ENCODE measurements around the gene ZNF385C.
"Not testable (repeated sequence)": the region's sequence is repeated elsewhere in the genome, so short reads cannot be mapped to it uniquely, and the experiment has no call there.

The ZNF385C gene

GRCh38 chr17:42042598-42043319 is 55.5 kb downstream of the ZNF385C start:
- no peak for DNase-seq

GRCh38 chr17:42041619-42042018 is 56.7 kb downstream of the ZNF385C start:
- no peak for DNase-seq

- no peak for DNase-seq
Observed at GRCh38 chr17:42040818-42041217, 57.5 kb downstream of the ZNF385C start.

GRCh38 chr17:42039794-42040763 is 58.2 kb downstream of the ZNF385C start:
- no peak for DNase-seq

- DNase-seq = no peak
Observed at GRCh38 chr17:42038221-42038973, 59.9 kb downstream of the ZNF385C start.

GRCh38 chr17:42034059-42034458 is 64.2 kb downstream of the ZNF385C start:
- no peak for DNase-seq

- no peak for DNase-seq
Observed at GRCh38 chr17:42031584-42031983, 66.7 kb downstream of the ZNF385C start.

- no peak for DNase-seq
Observed at GRCh38 chr17:42028791-42029127, 69.5 kb downstream of the ZNF385C start.

GRCh38 chr17:42027961-42028790 is 70.1 kb downstream of the ZNF385C start:
- no peak for DNase-seq

- no peak for DNase-seq
Observed at GRCh38 chr17:42027590-42027889, 70.7 kb downstream of the ZNF385C start.

GRCh38 chr17:42026857-42027589 is 71.2 kb downstream of the ZNF385C start:
- DNase-seq = no peak

GRCh38 chr17:42025936-42026335 is 72.3 kb downstream of the ZNF385C start:
- DNase-seq = no peak

GRCh38 chr17:42025191-42025579 is 73.1 kb downstream of the ZNF385C start:
- no peak for DNase-seq

- no peak for DNase-seq
Observed at GRCh38 chr17:42023524-42024349, 74.5 kb downstream of the ZNF385C start.

- DNase-seq = not testable (repeated sequence)
Observed at GRCh38 chr17:42020845-42021244, 77.4 kb downstream of the ZNF385C start.

GRCh38 chr17:42019509-42020404 is 78.5 kb downstream of the ZNF385C start, which contains the start of gene NKIRAS2:
NKIRAS2 (plus strand) TSS chr17:42020090; CDS start chr17:42021578, 1,488 bp downstream.
- peak; percentile 76 for DNase-seq

- no peak for DNase-seq
Observed at GRCh38 chr17:42018988-42019387, 79.3 kb downstream of the ZNF385C start.

GRCh38 chr17:42018339-42018738 is 79.9 kb downstream of the ZNF385C start:
- DNase-seq = no peak

GRCh38 chr17:42017866-42018200 is 80.4 kb downstream of the ZNF385C start:
- no peak for DNase-seq

Measured in GOT3 (cell line).